GM11168 (cell line): ENCODE data around the gene ZNF780B.

ENCODE experiments used
- in situ Hi-C: fragments of 300-500 bp; cut with MboI; formaldehyde crosslinking; loops from one replicate; pipeline ENCODE4 v1.12.0; 2022; ENCODE audit warnings: low sequenced_read_pairs; ENCODE audit not compliant: unreplicated experiment

ZNF780B gene

GRCh38 chr19:40055832-40056504 is at the start of gene ZNF780B:
Gene ZNF780B (minus strand): TSS chr19:40056231. CDS start chr19:40050332, 5,899 bp downstream.
- in situ Hi-C loops, result no loop called here

- in situ Hi-C loops, result no loop called here
Measured at GRCh38 chr19:40104754-40105153, 48.7 kb upstream of the ZNF780B start.

GRCh38 chr19:40103600-40103999 is 47.6 kb upstream of the ZNF780B start:
- in situ Hi-C loops, result no loop called here

GRCh38 chr19:40101813-40102212 is 45.8 kb upstream of the ZNF780B start:
- in situ Hi-C loops, result no loop called here

GRCh38 chr19:40093416-40093815 is 37.4 kb upstream of the ZNF780B start:
- in situ Hi-C loops, result no loop called here

GRCh38 chr19:40091205-40092129 is 35.4 kb upstream of the ZNF780B start:
- in situ Hi-C loops, result no loop called here

GRCh38 chr19:40090241-40091204 is 34.5 kb upstream of the ZNF780B start, which contains the start of gene ZNF780A:
Gene ZNF780A (minus strand): TSS chr19:40090943. CDS start chr19:40084753, 6,190 bp downstream.
- in situ Hi-C loops, result no loop called here

- in situ Hi-C loops, result no loop called here
Measured at GRCh38 chr19:40089462-40089861, 33.4 kb upstream of the ZNF780B start.

- in situ Hi-C loops, result no loop called here
Measured at GRCh38 chr19:40088299-40089047, 32.4 kb upstream of the ZNF780B start.

- in situ Hi-C loops, result no loop called here
Measured at GRCh38 chr19:40084948-40085347, 28.9 kb upstream of the ZNF780B start.

GRCh38 chr19:40081411-40081810 is 25.4 kb upstream of the ZNF780B start:
- in situ Hi-C loops, result no loop called here

- in situ Hi-C loops, result no loop called here
Measured at GRCh38 chr19:40080289-40080688, 24.3 kb upstream of the ZNF780B start.

- in situ Hi-C loops, result no loop called here
Measured at GRCh38 chr19:40078377-40078776, 22.3 kb upstream of the ZNF780B start.

- in situ Hi-C loops, result no loop called here
Measured at GRCh38 chr19:40070058-40070457, 14.0 kb upstream of the ZNF780B start.

- in situ Hi-C loops, result no loop called here
Measured at GRCh38 chr19:40059624-40060023, 3.6 kb upstream of the ZNF780B start.

- in situ Hi-C loops, result no loop called here
Measured at GRCh38 chr19:40057166-40057565, 1.1 kb upstream of the ZNF780B start.

- in situ Hi-C loops, result no loop called here
Measured at GRCh38 chr19:40056505-40056904, 474 bp upstream of the ZNF780B start.

- in situ Hi-C loops, result no loop called here
Measured at GRCh38 chr19:40055049-40055448, 982 bp downstream of the ZNF780B start.

- in situ Hi-C loops, result no loop called here
Measured at GRCh38 chr19:40054632-40055031, 1.4 kb downstream of the ZNF780B start.
